Kidney tubule cell (primary cell): ENCODE results near the gene PDLIM7.
A peak's percentile ranks its signal among the peaks of the same experiment; 100 is the strongest.

ENCODE experiments used
- DNase-seq: peaks from one replicate; pipeline ENCODE4 v3.0.0-alpha.2; 2018; ENCODE audit warnings: low spot score

Gene PDLIM7

DNA sequence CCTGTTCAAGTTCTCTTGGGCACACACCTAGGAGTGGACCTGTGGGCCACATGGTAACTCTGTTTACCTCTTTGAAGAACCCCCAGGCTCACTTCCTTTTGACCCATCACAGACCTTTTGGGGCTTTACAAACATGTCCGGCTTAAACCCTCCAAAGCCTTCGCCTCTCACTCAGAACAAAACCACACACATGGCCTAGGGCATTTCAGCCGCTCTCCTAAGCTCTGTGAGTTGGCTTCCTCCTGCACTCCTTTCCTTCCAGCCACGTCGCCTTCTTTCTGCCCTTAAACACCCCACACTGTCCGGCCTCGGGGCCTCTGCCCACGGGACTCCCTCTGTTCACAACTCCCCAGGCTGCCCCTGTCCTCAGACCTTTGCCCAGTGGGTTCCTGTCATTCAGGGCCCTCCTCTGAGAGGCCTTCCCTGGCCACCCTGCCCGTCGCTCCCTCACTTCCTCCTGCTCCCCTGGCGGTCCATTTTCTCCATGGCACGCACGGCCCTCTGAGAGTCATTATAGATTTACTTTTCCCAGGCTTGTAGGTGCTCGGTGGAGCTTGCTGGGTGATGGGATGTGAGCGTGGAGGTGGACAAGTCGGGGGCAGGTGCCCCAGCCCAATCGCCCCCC, 10.3 kb upstream of the PDLIM7 start:
- DNase-seq: no peak

DNA sequence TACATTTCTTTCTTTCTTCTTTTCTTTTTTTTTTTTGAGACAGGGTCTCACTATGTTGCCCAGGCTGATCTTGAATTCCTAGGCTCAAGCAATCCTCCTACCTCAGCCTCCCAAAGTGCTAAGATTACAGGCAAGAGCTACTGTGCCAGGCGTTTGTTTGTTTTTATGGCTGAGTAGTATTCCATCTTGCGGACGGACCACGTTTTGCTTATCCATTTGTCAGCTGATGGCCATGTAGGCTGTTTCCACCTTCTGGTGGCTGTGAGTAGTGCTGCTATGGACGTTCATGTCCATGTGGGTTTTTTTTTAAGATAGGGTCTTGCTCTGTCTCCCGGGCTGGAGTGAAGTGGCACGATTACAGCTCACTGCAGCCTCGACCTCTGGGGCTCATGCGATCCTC, 9.8 kb upstream of the PDLIM7 start:
- DNase-seq: no peak

DNA sequence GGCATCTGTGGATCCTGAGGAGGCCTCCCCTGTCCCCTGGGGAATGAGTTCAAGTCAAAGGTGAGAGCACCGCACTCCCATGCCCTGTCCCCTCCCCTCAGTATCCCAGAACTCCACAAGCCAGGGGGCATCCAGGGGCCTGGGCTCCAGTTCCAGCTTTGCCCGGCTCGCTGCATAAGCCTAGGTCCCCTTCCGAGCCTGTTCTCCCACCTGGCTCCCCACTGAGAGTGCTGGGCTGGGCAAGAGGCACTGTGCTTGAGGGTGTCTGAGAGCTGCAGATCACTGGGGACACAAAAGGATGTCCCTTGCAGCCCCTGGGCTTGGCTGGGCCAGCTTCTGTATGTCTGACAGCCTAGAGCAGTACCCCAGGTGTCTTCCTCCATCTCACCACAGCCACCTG, 7.7 kb upstream of the PDLIM7 start:
- DNase-seq: no peak

DNA sequence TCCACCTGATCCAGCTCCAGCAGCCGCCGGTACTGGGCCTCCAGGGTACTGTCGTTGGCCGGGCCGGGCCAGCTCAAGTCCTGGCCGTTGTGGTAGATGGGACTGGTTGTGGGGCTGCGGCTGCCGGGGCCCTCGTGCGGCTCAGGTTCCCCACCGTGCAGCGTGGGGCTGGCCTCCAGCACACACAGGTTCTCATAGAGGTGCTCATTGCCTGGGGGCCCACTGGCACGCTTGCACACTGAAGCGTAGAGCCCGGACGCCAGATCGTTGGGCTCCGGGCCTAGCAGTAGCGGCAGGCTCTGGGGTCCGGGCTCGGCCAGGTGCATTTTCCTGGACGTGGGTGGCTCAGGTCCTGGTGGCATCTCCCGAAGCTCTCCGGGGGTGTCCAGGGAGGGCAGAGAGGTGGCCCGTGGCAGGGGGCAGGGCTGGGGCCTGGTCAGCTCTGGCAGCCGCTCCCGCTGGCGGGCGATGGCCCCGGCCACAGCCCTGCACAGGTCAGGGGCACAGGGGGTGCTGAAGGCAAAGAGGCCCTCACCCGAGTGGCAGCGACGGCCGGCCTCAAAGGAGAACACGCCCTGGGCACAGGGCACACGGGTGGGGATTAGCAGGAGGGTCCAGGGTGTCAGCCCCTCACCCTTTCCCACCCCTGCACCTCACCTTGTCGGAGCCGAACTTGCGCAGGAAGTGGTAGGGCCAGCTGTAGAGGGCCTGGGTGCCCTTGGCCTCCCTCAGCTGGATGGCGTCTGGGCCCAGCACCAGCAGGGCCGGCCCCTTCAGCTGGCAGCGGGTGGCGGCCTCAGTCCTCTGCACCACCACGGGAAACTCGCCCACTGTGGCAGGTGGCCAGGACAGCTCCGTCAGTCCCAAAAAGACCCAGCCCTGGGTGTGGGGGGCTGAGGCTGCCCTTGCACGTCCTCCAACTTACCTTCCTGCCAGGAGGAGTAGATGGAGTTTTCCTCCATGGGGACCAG, 7.0 kb upstream of the PDLIM7 start:
- DNase-seq: no peak

DNA sequence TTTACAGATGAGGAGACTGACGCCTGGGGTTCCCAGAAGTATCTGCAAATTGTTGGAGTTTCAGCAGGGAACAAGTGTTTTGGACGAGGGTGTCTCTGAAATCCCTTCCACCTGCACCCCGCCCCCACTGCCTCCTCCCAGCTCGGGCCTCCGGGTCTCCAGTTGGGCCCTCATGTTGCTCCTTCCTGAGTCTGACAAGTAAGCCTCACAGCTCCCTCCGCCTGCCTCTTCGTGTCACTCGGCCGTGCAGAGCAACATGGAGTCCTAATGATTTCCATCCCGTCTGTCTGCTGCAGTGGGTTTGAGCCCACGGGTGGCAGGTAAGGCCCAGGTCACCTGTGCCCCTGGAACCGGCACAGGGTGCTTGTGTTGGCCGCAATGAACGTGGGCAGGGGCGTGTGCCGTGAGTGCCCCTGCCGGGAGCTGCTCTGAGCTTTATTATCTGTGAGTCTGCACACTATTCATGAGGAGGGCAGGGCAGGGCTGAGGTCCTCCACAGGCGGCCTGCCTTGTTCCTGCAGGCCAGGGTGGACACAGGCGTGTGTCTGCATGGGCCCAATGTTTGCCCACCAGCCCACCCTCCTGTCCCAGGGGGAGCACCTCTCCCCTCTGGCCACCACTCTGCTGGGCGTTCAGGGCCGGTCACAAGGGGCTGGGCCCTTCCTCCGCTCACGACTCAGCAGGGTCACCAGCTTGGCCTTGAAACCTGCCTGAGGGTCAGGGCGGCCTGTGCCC, 6.1 kb upstream of the PDLIM7 start:
- DNase-seq: no peak

DNA sequence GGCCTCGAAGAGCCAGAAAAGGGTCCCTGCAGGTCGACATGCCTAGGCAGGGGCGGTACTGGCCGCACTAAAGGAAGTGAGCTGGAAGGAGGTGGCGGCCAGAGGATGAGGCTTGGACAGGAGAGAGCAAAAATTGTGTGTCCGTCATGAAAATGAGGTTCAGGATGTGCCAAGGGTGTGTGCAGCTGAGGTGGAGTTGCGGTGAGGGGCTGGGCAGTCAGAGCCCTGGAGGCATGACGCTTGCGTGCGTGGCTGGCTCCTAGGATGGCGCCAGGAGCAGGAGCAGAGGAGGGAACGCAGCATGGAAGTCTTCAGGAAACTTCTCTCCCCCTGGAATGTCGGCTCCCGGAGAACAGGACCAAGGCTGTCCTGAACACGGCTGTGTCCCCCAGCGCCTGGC, 5.5 kb upstream of the PDLIM7 start:
- no peak for DNase-seq

DNA sequence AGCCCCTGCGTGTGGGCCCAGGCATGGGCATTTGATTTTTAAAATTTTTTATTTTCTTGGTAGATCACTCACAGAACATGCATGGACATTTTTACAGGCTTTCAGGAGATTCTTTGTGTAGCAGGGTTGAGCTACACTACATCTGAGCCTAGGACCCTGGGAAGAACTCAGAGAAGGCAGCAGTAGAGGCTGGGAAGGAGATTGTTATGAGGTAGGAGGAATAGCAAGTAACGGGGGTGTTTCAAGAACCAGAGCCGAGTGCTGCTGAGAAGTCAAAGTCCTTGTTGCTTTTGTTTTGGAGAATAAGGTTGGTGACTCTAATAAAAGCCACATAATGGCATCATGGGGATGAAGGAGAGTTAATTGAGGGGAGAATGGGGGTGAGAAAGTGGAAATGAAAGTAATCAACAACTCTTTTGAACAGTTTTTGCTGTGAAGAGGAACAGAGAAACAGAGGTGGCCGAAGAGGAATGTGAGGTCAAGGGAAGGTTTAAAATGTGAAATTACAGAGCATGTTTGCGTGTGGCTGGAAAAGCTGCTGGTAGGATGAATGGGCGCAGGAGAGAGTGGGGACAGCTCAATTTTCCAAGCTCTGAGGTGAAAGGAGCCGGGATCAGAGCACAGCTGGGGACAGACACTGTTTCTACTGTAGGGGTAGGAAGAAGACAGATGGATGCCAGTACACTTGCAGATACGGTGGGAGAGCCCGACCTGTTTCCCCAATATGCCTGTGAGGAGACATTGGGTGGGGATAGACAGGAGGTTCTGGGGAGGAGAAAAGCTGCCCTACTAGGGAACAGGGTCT, 4.7 kb upstream of the PDLIM7 start:
- no peak for DNase-seq

DNA sequence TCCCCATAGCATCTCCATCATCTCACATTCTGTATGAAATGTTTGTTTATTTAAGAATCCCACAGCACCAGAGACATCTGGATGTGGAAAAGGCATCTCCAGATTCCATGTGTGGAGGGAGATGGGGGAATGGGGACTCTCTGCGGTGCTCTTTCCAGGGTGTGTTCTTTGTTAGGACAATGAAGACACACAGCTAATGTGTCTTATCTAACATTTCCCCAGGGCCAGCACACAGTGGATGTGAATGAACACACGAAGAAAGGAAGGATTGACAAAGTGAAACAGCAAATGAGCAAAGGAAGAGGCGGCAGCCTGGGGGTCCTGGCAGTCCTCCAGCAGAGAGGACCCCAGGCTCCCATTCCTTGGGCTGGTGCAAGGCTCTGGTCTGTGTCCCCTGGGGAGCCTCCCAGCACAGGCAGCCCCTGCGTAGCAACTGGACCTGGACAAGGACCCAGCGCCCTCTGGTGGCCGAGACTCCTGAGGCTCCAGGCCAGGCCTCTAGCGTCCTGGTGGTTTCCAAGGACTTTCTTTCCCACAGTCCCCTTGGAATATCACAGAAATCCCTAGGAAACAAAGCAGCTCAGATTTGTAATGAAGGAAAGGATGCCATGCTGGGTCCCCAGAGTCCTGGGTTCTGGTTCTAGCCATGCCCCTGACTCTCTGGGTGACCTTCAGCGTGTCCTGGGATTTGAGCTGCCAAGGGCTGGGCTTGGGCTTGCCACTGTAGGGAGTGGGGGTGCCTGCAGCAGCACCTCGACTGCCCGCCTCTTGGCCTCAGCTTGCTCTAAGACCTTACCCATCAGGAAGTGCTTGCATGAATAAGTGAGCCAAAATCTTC, 3.5 kb upstream of the PDLIM7 start:
- DNase-seq: peak; percentile 81

DNA sequence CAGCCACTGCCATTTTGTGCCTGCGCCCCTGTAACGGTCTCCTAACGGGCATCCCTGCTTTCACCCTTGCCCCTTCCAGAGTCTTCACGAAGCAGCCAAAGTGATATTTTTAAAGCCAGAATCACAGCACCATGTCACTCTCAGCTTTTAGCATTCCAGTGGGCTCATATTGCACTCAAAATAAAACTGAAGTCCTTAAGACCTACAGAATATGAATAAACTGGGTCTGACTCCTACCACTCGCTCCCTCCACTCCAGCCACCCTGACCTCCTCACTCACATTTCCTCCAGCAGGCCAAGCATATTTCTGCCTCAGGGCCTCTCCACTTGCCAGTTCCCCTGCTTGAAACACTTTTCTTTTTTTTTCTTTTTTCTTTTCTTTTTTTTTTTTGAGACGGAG, 2.4 kb upstream of the PDLIM7 start:
- DNase-seq: no peak

DNA sequence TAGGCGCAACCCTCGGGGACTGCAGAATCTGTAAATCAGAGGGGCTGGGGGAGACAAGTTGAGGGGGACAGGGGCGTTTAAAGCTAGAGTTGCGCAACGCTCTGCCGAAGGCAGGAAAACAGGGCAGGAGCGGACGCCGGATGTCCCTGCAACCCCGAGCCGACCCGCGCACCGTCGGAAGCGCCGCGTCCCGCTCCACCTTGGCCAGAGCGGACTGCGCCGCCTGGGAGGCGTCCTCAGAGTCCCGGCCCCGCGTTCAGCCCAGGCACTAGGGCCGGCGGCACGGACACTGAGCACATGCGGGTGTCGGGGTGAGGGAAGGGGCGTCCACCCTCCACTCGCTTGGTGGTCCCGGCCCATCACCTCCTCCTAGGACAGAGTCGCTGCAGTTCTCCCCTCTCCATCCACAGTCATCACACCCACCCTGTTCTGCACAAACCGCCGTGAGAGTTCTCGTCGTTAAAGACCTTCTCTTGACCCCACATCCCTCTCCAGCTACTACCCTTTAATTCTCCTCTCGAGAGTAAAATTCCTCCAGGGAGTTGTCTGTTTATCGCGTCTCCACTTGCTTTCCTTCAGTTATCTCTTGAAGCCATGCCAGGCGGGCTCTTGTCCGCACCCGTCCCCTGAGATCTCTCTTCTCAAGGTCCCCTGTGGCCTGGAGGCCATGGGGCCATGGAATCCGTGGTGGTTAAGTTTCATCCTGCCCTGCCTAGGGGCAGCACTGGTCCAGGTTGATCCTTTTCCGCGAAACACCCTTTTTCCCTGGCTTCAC, 796 bp upstream of the PDLIM7 start:
- DNase-seq: no peak

DNA sequence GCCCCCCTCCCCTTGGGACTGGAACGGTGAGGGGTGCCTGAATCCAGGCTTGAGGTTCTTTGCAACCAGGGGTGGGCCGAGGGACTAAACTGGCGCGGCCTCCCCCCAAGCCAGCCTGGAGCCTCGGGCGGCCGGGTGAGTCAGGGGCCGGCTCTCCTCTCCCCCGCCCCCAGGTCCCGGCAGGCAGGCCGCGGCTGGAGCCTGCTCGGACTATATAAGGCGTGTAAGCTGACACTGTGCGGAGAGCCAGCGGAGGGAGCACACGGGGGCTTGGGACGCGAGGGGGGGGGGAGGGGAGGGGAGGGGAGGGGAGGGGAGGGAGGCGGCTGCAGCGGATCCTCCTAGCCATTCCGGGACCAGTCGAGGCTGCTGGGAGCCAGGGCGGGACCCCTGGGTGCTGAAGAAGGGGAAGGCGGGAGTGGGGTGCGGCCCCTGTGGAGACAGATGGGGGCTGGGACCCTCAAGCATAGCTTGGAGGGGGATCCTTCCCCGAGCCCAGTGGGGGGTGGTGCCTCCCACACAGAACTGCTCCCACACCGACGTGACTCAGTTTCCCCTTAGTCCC, 595 bp downstream of the PDLIM7 start:
- peak; percentile 92 for DNase-seq

DNA sequence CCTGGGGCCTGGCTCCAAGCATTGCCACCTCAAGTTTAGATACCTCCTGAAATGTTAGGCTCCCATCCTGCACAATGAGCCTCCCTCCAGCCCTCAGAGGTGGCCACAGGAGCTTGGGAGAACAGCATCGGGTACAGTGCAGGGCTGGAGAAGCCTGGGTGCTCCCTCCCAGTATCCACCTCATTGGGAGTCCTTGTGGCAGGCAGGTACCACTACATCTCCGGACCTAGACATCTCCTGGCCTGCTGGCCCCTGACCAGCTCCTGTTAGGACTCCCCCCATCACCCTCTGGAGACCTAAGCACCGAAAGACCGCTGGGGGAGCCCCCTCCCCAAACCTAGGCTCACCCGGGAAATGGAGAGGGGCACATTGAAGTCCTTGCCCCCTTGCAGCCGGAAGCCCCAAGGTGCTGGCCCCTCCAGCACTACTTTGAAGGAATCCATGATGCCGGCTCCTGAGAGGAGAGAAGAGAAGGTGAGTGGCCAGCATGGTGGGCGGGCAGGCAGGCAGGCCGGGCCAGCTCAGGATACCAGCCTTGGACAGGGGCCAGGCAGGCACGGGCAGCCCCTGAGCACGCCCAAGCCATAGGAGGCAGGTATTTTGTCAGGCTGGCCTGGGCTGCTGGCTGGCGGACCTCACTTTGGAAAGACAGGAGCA, 1.2 kb downstream of the PDLIM7 start:
- DNase-seq: peak; percentile 80

DNA sequence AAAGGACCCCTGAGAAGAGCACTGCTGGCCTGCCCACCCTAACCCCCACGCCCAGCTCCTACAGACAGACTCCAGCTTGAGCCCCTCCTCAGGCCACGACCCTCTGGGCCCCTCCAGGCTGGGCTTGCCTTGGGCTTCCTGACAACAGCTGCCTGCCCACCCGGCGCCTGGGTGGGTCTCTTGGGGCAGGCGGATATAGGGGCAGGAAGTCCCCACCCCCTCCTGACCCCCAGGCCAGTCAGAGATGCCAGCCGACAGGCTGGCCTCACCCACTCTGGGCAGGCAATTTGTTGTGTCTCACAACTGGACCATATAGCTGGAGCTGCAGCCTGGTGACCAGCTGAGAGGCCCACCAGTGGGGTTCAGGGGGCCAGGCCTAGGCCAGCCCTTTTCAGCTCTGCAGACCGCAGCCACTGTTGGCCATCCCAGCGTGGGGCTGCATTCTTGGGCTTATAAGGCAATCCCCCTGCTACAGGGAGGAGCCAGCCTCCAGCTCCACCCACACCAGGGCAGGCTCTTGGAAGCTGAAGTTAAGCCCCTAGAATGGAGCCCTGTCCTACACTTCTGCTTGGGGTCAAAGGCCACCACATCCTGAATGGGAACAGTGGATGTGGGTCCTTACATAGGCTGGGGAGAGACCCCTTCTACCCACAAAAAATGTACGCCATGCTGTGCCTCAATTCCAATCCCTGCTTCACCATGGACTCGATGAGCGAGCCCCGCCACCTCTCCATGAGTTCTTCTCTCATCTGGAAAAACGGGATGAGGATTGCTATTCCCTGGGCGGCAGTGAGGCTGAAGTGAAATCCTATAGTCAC, 2.0 kb downstream of the PDLIM7 start:
- DNase-seq: peak; percentile 85

DNA sequence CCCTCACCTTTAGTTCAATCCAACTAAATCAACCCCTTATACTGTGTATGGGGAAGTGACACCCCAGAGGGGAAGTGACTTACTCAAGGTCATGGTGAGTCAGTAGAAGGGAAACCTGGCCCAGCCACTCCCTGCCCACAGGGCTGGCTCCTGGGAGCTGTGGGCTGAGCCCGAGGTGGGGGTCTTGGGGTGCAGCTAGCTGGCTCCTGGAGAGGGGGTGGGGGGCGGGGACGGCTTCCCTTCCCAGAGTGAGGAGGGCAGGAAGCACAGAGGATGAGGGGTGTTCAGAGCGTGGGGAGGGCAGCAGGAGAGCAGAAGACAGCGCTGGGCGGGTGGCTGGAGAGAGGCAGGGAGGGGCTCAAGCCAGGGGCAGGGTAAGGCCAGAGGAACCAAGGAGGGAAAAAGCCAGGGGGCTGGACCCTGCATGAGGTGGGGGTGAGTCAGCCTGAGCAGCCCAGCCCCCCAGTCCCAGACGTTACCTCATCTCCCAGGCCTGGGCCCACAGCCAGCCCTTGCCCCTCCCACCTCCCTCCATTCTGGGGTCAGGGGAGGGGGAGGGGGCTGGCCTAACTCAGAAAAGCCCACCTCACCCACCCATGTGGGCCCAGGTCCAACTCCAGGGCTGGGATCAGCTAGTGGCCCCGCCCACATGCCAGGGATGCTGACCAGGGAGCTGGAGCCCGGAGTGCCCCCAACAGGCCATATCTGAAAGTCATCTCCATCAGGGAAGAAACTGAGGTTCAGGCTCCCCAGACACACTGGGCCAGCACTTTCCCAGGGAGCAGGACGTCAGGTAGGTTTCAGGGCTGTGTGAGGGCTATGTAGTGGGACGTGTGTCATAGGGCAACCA, 2.8 kb downstream of the PDLIM7 start:
- DNase-seq: peak; percentile 97

DNA sequence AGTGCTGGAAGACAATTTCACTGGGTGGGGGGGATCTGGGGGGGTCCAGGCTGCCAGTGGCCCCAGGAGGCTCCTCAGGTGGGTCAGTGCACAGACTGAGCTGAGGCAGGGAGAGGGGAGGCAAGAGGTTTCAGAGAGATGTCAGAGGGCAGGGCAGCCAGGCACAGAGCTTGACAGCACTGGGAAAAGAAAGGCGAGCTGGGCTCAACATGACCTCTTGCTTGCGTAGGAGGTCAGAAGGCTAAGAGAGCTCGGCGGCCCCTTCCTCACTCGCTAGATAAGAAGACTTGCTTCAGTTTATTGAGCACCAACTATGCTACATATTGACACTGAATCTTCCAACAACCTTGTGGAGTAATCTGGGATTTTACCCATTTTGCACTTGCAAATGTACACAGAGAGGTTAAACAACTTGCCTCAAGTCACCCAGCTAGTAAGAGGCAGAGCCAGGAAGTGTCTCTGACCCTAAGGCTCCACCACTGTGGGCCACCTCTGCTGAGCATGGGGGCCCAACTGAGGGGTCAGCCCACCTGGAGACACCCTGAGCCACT, 3.5 kb downstream of the PDLIM7 start:
- no peak for DNase-seq

DNA sequence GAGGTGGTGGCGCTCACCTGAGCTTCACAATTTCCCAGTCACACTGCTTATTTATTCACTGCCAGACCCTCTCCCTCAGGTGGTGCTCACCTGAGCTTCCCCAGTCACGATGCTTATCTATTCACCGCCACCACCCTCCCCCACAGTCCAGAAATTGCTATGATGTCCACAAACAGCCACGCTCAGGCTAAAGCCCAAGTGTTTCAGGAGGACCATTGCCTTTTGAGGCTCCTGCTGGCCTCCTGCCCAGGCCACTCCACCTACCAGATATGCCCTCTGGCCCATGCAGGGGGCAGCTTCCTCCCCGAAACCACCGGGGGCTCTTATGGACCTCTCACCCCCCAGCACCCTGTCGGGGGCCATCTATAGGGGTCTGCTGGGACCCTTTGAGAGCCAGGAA, 4.6 kb downstream of the PDLIM7 start:
- DNase-seq: no peak
